ENCODE measurements around the gene KCNQ1.

- TF ChIP-seq POLR2AphosphoS5 (IDR thresholded peaks at IDR 0.05; ENCODE audit: low read depth, low read length) (no peak), POLR2A (IDR thresholded peaks at IDR 0.05; ENCODE audit: low read depth, low read length) (no peak)
Measured at GRCh38 chr11:2521081-2521732, 76.4 kb downstream of the KCNQ1 start.

Measured in GM12892 (cell line).